GM12878 (cell line): ENCODE data around the gene ZDHHC5. TPM values are rescaled to one million over a fixed set of nuclear protein-coding genes. Genes with fewer than 3 reads are reported as not detected.
A peak's percentile ranks its signal among the peaks of the same experiment; 100 is the strongest.

ENCODE experiments used
- ATF7 ChIP-seq: fragments of 450-650 bp; IDR thresholded peaks from 2 replicates; pipeline ENCODE4 v1.6.1; 2016; ENCODE audit warnings: low read depth, mild to moderate bottlenecking
- BHLHE40 ChIP-seq, 2 experiments: fragments of 450-650 bp in 1 of 2; IDR thresholded peaks; 2 replicates each; pipeline ENCODE4 v1.6.1; 2011 to 2017; ENCODE audit warnings: low read depth in 2 of 2, borderline replicate concordance in 1 of 2, improper control_type of control experiment in 1 of 2, low read length in 1 of 2, mild to moderate bottlenecking in 1 of 2
- CREM ChIP-seq: IDR thresholded peaks from 2 replicates; pipeline ENCODE4 v1.6.1; 2014; ENCODE audit warnings: antibody characterized with exemption, low read depth
- DPF2 ChIP-seq: fragments of 450-650 bp; IDR thresholded peaks from 2 replicates; pipeline ENCODE4 v1.6.1; 2017; ENCODE audit warnings: mild to moderate bottlenecking
- EP300 ChIP-seq, 2 experiments: fragments of 150-350 bp in 1 of 2; IDR thresholded peaks; 2 replicates each; pipeline ENCODE4 v1.6.1; 2011 to 2012; ENCODE audit warnings: low read depth in 2 of 2, low read length in 2 of 2, borderline replicate concordance in 1 of 2, improper control_type of control experiment in 1 of 2, inconsistent platforms in 1 of 2; ENCODE audit not compliant: control insufficient read depth in 1 of 2
- ESRRA ChIP-seq: IDR thresholded peaks from 2 replicates; pipeline ENCODE4 v1.6.1; 2012; ENCODE audit warnings: mild to moderate bottlenecking, low read length, improper control_type of control experiment
- GATAD2B ChIP-seq: fragments of 450-650 bp; conservative IDR thresholded peaks from 2 replicates; pipeline ENCODE4 v1.6.1; 2017; ENCODE audit warnings: low read depth, mild to moderate bottlenecking, moderate library complexity
- IKZF2 ChIP-seq, 2 experiments: fragments of 450-650 bp; IDR thresholded peaks; 2 replicates each; pipeline ENCODE4 v1.6.1; 2017; ENCODE audit warnings: mild to moderate bottlenecking in 2 of 2, moderate library complexity in 2 of 2
- MXI1 ChIP-seq: fragments of 150-350 bp; IDR thresholded peaks from 2 replicates; pipeline ENCODE4 v1.6.1; 2011; ENCODE audit warnings: low read depth, mild to moderate bottlenecking, inconsistent platforms, low read length, improper control_type of control experiment
- NFIC ChIP-seq: IDR thresholded peaks from 2 replicates; pipeline ENCODE4 v1.6.1; 2012; ENCODE audit warnings: low read depth, mild to moderate bottlenecking, inconsistent platforms, low read length, moderate library complexity
- POLR2A ChIP-seq: IDR thresholded peaks from 2 replicates; pipeline ENCODE4 v1.6.1; 2011; ENCODE audit warnings: low read depth, mild to moderate bottlenecking, low read length
- RELA ChIP-seq: fragments of 450-650 bp; IDR thresholded peaks from 2 replicates; pipeline ENCODE4 v1.8.0; 2014; ENCODE audit warnings: borderline replicate concordance; ENCODE audit not compliant: partially characterized antibody
- SIX5 ChIP-seq: IDR thresholded peaks from 2 replicates; pipeline ENCODE4 v1.6.1; 2011; ENCODE audit warnings: mild to moderate bottlenecking, low read depth, low read length, moderate library complexity; ENCODE audit not compliant: severe bottlenecking
- SMARCA5 ChIP-seq: fragments of 450-650 bp; IDR thresholded peaks from 2 replicates; pipeline ENCODE4 v1.6.1; 2017; ENCODE audit warnings: mild to moderate bottlenecking
- SREBF2 ChIP-seq: IDR thresholded peaks from 2 replicates; pipeline ENCODE4 v1.6.1; 2012; ENCODE audit warnings: mild to moderate bottlenecking, low read length
- TCF3 ChIP-seq: IDR thresholded peaks from 2 replicates; pipeline ENCODE4 v1.6.1; 2012; ENCODE audit warnings: low read depth, mild to moderate bottlenecking, low read length, borderline replicate concordance; ENCODE audit not compliant: insufficient read depth
- TCF7 ChIP-seq: IDR thresholded peaks from 2 replicates; pipeline ENCODE4 v1.6.1; 2014; ENCODE audit warnings: antibody characterized with exemption, borderline replicate concordance
- ZNF24 ChIP-seq: fragments of 450-650 bp; IDR thresholded peaks from 2 replicates; pipeline ENCODE4 v1.6.1; 2017; ENCODE audit warnings: antibody characterized with exemption, mild to moderate bottlenecking
- ZNF274 ChIP-seq: IDR thresholded peaks from one replicate; pipeline ENCODE4 v1.8.0; 2011; ENCODE audit not compliant: insufficient read length, insufficient read depth
- ZSCAN29 ChIP-seq: fragments of 450-650 bp; IDR thresholded peaks from 2 replicates; pipeline ENCODE4 v1.6.1; 2017; ENCODE audit warnings: mild to moderate bottlenecking, moderate library complexity
- polyA plus RNA-seq, 11 experiments: library from polyadenylated mRNA; depleted of rRNA in 4 of 11; unstranded in 6 of 11; stranded (reverse) in 5 of 11; fragments of >200 nt; fragmentation: Nextera tagmentation in 4 of 11; fragmentation: Illumina TruSeq in 1 of 11; extraction: Ambion mirVana in 4 of 11; extraction: Trizol in 1 of 11; gene quantifications; 1 replicate in 1 of 11; 2 replicates in 10 of 11; pipeline versions ENCODE4 v1.2.1 to v1.2.3, GENCODE V29; 2011 to 2016; ENCODE audit warnings: inconsistent platforms in 2 of 11, missing spikeins in 2 of 11, low read depth in 1 of 11
- total RNA-seq, 4 experiments: library from RNA; depleted of rRNA in 3 of 4; stranded (reverse); fragments of >200 nt in 3 of 4; fragmentation: Illumina TruSeq in 1 of 4; extraction: Trizol in 1 of 4; gene quantifications; 2 replicates each; pipeline versions ENCODE4 v1.2.1 to v1.2.3, GENCODE V29; 2013 to 2021
- TF ChIP-seq, protein P1 (sequence below): IDR thresholded peaks from 2 replicates; pipeline ENCODE4 v1.6.1; 2012; ENCODE audit warnings: mild to moderate bottlenecking, low read depth, low read length
- TF ChIP-seq, protein P2 (sequence below): fragments of 450-650 bp; formaldehyde crosslinking; IDR thresholded peaks from 2 replicates; pipeline ENCODE4 v1.4.0; 2022; ENCODE audit warnings: mild to moderate bottlenecking, moderate library complexity

Gene ZDHHC5
- total and polyA plus RNA-seq, 10 of the 15 experiments (the other 5 are each of a cell fraction or from before 2014, with no cell fraction given), result 3.9 to 61.3 (median 37.6) TPM

DNA sequence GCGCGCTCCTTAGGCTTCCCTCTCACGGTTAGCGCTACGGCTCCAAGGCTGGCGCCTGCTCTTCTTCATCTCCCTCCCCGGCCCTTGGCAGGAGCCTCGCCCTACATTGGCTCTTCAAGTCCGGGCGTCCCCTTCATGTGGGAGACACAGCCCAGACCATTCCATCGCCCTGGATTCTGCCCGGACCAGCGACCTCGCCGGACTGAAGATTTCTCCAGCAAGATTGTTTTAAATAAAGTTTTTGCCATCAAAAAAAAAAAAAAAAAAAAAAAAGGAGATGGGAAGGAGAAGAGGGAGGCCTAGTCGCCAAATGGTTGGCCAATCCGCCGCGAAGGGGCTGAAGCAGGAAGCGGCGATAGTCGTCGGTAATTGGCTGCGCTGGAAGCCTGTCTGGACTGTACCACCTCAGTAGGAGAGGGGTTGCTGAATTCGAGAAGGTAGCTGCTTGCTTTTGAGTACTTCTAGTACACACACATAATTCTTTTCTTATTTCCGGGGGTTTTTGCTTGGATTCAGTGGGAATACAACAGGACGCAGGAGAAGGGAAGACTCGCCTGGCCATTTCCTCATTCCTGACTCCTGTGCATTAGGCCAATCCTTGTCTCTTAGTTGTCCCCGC is 688 bp upstream of the ZDHHC5 start (continued):
- TF ChIP-seq BHLHE40 (IDR thresholded peaks at IDR 0.05; ENCODE audit: borderline replicate concordance in 1 of 2, low read depth in 2 of 2, low read length in 1 of 2) (peak in 1 of 2 experiments; percentile 96; a peak in 3 of 4 replicates), ZNF24 (no peak), ZNF274 (no peak), IKZF2 (IDR thresholded peaks at IDR 0.05) (peak; percentile 67), CREM (no peak; the same call in 1 of the 2 replicates), TCF7 (0 out of 2 replicates have a peak, but pooled peaks have one; percentile 31), EP300 (IDR thresholded peaks at IDR 0.05; ENCODE audit: borderline replicate concordance in 1 of 2, control insufficient read depth in 1 of 2, low read depth in 2 of 2, low read length in 2 of 2) (peak in 1 of 2 experiments; percentile 18; a peak in 1 of 4 replicates), ZSCAN29 (no peak), NFIC (peak; percentile 69; the same call in 1 of the 2 replicates), SMARCA5 (no peak), SIX5 (peak; percentile 33), TCF3 (no peak), ESRRA (peak; percentile 72), RELA (no peak), DPF2 (peak; percentile 35; the same call in 1 of the 2 replicates), GATAD2B (no peak), POLR2A (peak; percentile 38; the same call in 1 of the 2 replicates), SREBF2 (no peak), ATF7 (peak; percentile 100), MXI1 (0 out of 2 replicates have a peak, but pooled peaks have one; percentile 48)
- TF ChIP-seq, protein P1, sequence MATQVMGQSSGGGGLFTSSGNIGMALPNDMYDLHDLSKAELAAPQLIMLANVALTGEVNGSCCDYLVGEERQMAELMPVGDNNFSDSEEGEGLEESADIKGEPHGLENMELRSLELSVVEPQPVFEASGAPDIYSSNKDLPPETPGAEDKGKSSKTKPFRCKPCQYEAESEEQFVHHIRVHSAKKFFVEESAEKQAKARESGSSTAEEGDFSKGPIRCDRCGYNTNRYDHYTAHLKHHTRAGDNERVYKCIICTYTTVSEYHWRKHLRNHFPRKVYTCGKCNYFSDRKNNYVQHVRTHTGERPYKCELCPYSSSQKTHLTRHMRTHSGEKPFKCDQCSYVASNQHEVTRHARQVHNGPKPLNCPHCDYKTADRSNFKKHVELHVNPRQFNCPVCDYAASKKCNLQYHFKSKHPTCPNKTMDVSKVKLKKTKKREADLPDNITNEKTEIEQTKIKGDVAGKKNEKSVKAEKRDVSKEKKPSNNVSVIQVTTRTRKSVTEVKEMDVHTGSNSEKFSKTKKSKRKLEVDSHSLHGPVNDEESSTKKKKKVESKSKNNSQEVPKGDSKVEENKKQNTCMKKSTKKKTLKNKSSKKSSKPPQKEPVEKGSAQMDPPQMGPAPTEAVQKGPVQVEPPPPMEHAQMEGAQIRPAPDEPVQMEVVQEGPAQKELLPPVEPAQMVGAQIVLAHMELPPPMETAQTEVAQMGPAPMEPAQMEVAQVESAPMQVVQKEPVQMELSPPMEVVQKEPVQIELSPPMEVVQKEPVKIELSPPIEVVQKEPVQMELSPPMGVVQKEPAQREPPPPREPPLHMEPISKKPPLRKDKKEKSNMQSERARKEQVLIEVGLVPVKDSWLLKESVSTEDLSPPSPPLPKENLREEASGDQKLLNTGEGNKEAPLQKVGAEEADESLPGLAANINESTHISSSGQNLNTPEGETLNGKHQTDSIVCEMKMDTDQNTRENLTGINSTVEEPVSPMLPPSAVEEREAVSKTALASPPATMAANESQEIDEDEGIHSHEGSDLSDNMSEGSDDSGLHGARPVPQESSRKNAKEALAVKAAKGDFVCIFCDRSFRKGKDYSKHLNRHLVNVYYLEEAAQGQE, result no peak
- TF ChIP-seq, protein P2, sequence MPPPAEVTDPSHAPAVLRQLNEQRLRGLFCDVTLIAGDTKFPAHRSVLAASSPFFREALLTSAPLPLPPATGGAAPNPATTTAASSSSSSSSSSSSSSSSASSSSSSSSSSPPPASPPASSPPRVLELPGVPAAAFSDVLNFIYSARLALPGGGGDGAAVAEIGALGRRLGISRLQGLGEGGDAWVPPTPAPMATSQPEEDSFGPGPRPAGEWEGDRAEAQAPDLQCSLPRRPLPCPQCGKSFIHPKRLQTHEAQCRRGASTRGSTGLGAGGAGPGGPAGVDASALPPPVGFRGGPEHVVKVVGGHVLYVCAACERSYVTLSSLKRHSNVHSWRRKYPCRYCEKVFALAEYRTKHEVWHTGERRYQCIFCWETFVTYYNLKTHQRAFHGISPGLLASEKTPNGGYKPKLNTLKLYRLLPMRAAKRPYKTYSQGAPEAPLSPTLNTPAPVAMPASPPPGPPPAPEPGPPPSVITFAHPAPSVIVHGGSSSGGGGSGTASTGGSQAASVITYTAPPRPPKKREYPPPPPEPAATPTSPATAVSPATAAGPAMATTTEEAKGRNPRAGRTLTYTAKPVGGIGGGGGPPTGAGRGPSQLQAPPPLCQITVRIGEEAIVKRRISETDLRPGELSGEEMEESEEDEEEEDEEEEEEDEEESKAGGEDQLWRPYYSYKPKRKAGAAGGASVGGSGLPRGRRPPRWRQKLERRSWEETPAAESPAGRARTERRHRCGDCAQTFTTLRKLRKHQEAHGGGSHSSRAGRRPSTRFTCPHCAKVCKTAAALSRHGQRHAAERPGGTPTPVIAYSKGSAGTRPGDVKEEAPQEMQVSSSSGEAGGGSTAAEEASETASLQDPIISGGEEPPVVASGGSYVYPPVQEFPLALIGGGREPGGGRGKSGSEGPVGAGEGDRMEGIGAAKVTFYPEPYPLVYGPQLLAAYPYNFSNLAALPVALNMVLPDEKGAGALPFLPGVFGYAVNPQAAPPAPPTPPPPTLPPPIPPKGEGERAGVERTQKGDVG (CRISPR knock-in tag), result no peak
